ENCODE results near the gene GNRHR.
"Not testable (repeated sequence)": the region's sequence is repeated elsewhere in the genome, so short reads cannot be mapped to it uniquely, and the experiment has no call there.

GNRHR gene

GRCh38 chr4:67754288-67754687 is at the start of gene GNRHR:
GNRHR (minus strand) TSS chr4:67754388; CDS start chr4:67754335, 53 bp downstream.
- Mint-ChIP-seq H3K27me3 (no peaks in the 10 kb centered on the region), H3K9me3 (no peaks in the 10 kb centered on the region), H3K4me1 (no peaks in the 10 kb centered on the region), H3K27ac (no peak within 1 kb of the TSS), H3K4me3 (no peak within 1 kb of the TSS), H3K36me3 (peaks cover 3% of the 10 kb centered on the region)

DNA sequence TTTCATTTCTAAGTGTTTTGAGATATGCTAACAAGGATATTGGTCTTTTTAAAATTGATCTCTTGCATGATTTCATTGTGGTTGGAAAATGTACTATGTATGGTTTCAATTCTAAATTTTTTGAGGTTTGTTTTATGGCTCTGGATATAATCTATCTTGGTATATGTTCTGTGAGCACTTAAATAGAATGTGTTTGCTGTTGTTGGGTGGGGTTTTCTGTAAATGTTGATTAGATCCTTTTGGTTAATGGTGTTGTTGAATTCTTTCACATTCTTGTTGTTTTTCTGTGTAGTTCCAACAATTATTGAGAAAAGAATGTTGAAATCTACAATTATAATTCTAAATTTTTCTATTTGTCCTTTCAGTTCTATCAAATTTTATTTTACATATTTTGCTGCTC is 42.6 kb upstream of the GNRHR start:
- H3K4me3 Mint-ChIP-seq = no peak overlapping the region
- peaks cover under 1% of the 10 kb centered on the region for H3K9me3 Mint-ChIP-seq
- peaks cover under 1% of the 10 kb centered on the region for H3K36me3 Mint-ChIP-seq
- H3K27ac Mint-ChIP-seq = no peak overlapping the region
- H3K4me1 Mint-ChIP-seq = no peaks in the 10 kb centered on the region
- H3K27me3 Mint-ChIP-seq = no peaks in the 10 kb centered on the region

- Mint-ChIP-seq H3K4me3 (no peak overlapping the region), H3K27me3 (no peaks in the 10 kb centered on the region), H3K36me3 (peaks cover 4% of the 10 kb centered on the region), H3K9me3 (peaks cover 4% of the 10 kb centered on the region), H3K27ac (no peak overlapping the region), H3K4me1 (no peaks in the 10 kb centered on the region)
These were observed 36.5 kb upstream of the GNRHR start for GRCh38 chr4:67790721-67791120.

- H3K4me3 Mint-ChIP-seq = no peak overlapping the region
- peaks cover 4% of the 10 kb centered on the region for H3K9me3 Mint-ChIP-seq
- H3K27ac Mint-ChIP-seq = no peak overlapping the region
- H3K4me1 Mint-ChIP-seq = no peaks in the 10 kb centered on the region
- H3K27me3 Mint-ChIP-seq = no peaks in the 10 kb centered on the region
- H3K36me3 Mint-ChIP-seq = peaks cover 4% of the 10 kb centered on the region
These were observed 33.1 kb upstream of the GNRHR start for GRCh38 chr4:67787311-67787710.

DNA sequence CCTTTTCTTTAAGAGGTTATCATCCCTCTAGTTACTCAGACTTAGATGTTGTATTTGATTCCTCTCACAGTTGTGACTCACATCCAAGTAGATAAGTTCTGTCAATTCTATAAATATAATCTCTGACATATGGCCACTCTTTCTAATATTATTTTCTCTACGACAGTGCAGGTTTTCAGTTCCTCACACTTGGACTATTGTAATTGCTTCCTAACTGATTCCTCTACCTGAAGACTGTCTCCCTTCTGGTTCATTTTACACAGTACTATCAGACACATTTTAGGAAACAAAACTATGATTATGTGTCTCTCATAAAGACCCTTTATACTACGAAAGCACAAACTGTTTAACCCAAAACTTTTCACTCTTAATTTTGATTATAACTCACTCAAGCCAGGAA is 31.3 kb upstream of the GNRHR start:
- Mint-ChIP-seq H3K4me1 (no peaks in the 10 kb centered on the region), H3K4me3 (no peak overlapping the region), H3K27me3 (no peaks in the 10 kb centered on the region), H3K9me3 (no peaks in the 10 kb centered on the region), H3K27ac (no peak overlapping the region), H3K36me3 (peaks cover 3% of the 10 kb centered on the region)

- Mint-ChIP-seq H3K4me3 (no peak overlapping the region), H3K36me3 (peaks cover 3% of the 10 kb centered on the region), H3K9me3 (no peaks in the 10 kb centered on the region), H3K27me3 (no peaks in the 10 kb centered on the region), H3K27ac (no peak overlapping the region), H3K4me1 (no peaks in the 10 kb centered on the region)
These were observed 25.4 kb upstream of the GNRHR start for GRCh38 chr4:67779631-67780030.

GRCh38 chr4:67776746-67777145 is 22.6 kb upstream of the GNRHR start:
- H3K9me3 Mint-ChIP-seq = no peaks in the 10 kb centered on the region
- peaks cover 3% of the 10 kb centered on the region for H3K36me3 Mint-ChIP-seq
- H3K4me1 Mint-ChIP-seq = no peaks in the 10 kb centered on the region
- H3K4me3 Mint-ChIP-seq = no peak overlapping the region
- no peak overlapping the region for H3K27ac Mint-ChIP-seq
- no peaks in the 10 kb centered on the region for H3K27me3 Mint-ChIP-seq

DNA sequence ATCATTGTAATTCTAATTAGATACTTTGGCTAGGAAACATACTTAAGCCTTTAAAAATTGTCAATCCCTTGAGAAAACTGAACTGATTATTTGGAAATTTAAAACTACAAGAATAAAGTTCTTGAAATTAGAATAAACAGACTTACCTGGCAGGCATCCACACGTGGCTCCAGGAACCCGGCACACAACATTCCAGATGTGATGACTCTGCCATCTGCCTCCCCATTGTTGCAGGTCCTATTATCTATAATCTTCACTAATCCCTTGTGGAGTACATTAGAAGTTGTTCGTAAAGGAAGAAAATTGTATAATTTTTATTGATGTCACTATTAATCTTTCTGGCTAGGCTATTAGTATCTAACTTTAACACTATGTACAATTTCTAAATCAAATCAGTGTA is 16.2 kb upstream of the GNRHR start:
- H3K9me3 Mint-ChIP-seq = no peaks in the 10 kb centered on the region
- H3K27me3 Mint-ChIP-seq = no peaks in the 10 kb centered on the region
- H3K4me3 Mint-ChIP-seq = no peak overlapping the region
- H3K4me1 Mint-ChIP-seq = no peaks in the 10 kb centered on the region
- no peak overlapping the region for H3K27ac Mint-ChIP-seq
- peaks cover 1% of the 10 kb centered on the region for H3K36me3 Mint-ChIP-seq

GRCh38 chr4:67765928-67766327 is 11.7 kb upstream of the GNRHR start:
- Mint-ChIP-seq H3K27me3 (no peaks in the 10 kb centered on the region), H3K4me3 (no peak overlapping the region), H3K36me3 (peaks cover 4% of the 10 kb centered on the region), H3K9me3 (no peaks in the 10 kb centered on the region), H3K27ac (no peak overlapping the region), H3K4me1 (peaks cover 4% of the 10 kb centered on the region)

DNA sequence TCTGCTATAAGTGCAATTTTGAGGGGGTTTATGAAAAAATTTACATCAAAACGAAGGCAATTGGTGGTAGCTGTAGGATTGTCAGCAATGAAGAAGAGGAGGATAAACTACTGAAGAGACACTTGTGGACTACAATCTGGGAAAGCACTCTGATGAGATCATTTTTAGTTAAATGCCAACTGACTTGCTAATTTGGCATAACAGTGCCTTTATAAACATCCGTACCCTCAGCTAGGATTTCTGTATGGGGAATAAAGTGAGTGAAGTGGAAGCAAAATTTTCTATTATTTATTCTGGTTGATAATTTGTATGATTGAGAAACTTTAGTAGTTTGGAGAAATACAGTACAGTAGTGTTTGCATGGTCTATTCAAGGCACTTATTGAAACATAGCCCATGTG is 11.2 kb upstream of the GNRHR start:
- Mint-ChIP-seq H3K36me3 (peaks cover 4% of the 10 kb centered on the region), H3K9me3 (no peaks in the 10 kb centered on the region), H3K27ac (no peak overlapping the region), H3K27me3 (no peaks in the 10 kb centered on the region), H3K4me1 (peaks cover 4% of the 10 kb centered on the region), H3K4me3 (no peak overlapping the region)

DNA sequence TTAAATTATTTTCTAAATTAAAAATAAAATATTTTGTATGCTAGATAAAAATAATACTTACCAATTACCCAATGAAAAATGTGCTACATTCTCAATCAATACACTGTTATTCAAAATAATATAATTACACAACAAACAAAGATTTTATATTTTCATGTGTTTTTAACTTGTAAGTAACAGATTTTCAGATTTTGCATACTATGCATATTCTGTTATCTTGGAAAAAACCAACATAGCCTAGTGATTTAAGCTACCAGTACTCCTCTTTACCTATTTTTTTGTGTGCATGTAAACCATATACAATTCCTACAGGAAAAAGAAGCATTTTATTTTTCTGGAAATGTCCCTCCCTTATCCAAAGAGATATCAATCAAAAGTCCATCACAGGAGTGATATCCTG is 10.0 kb upstream of the GNRHR start:
- Mint-ChIP-seq H3K27me3 (no peaks in the 10 kb centered on the region), H3K4me1 (peaks cover 4% of the 10 kb centered on the region), H3K36me3 (peaks cover 4% of the 10 kb centered on the region), H3K9me3 (no peaks in the 10 kb centered on the region), H3K4me3 (no peak overlapping the region), H3K27ac (no peak overlapping the region)

DNA sequence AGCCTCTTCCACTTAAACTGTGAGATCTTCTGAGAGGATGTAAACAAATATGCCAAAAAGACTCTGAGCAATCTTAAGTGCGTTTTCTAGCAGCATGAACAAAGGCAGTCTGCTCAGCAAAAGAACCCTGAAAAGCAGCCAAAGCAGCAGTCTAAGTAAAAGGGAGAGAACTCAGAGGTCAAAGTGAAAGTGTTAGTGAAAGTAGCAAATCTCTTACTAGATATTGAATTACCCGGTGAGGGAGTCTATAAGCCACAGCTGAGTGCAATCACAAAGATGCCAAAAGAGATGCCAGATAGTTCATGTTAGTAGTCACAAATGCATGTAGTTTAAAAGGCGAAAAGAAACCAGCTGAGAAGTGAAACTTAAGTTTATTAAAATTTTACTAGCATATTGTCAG is 7.9 kb upstream of the GNRHR start:
- Mint-ChIP-seq H3K4me1 (peaks cover 4% of the 10 kb centered on the region), H3K9me3 (no peaks in the 10 kb centered on the region), H3K36me3 (peaks cover 4% of the 10 kb centered on the region), H3K27ac (peak overlapping the region; percentile 15), H3K4me3 (no peak overlapping the region), H3K27me3 (no peaks in the 10 kb centered on the region)

DNA sequence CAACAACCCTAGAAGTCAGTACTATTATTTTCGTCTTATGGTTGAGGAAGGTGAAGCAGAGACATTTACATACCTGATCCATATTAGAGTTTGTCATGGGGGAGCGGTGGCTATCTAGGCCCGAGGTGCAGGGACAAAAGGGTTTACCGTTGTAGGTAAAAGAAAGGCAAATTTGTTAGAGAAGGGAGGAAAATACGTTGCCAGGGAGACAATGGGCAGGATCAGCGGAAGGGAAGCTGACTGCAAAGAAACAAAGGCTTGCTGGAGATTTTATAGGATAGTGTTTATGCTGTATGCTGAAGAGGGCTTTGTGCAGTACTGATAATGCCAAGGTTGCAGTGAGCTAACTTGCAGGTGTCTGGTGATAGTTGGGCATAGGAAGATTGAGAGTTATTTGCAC is 2.8 kb upstream of the GNRHR start:
- H3K4me1 Mint-ChIP-seq, H3K9me3 Mint-ChIP-seq, H3K36me3 Mint-ChIP-seq, H3K27me3 Mint-ChIP-seq, H3K4me3 Mint-ChIP-seq, H3K27ac Mint-ChIP-seq: not testable (repeated sequence)

DNA sequence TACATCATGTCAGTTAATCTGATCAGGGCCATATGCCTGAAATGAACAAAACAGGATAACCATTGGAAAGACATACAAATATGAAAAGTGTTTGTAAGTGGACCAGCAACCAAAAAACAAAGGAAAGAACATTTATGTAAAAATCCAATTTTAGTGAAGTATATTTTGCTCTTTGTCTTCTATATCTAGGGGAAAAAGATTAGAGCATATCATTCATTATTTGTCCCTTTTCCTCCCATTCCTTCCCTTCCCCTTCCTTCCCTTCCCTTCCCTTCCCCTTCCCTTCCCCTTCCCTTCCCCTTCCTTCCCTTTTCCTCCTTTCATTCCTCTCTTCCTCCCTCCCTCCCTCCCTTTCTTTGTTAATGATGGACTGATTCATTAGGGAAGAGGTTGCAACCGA is 1.8 kb upstream of the GNRHR start:
- Mint-ChIP-seq H3K4me1 (no peaks in the 10 kb centered on the region), H3K4me3 (no peak overlapping the region), H3K27ac (no peak overlapping the region), H3K36me3 (peaks cover 3% of the 10 kb centered on the region), H3K27me3 (no peaks in the 10 kb centered on the region), H3K9me3 (no peaks in the 10 kb centered on the region)

GRCh38 chr4:67751260-67751659 is 2.9 kb downstream of the GNRHR start:
- H3K9me3 Mint-ChIP-seq = no peaks in the 10 kb centered on the region
- no peak overlapping the region for H3K4me3 Mint-ChIP-seq
- no peaks in the 10 kb centered on the region for H3K27me3 Mint-ChIP-seq
- H3K4me1 Mint-ChIP-seq = peaks cover 14% of the 10 kb centered on the region
- no peak overlapping the region for H3K27ac Mint-ChIP-seq
- no peaks in the 10 kb centered on the region for H3K36me3 Mint-ChIP-seq

DNA sequence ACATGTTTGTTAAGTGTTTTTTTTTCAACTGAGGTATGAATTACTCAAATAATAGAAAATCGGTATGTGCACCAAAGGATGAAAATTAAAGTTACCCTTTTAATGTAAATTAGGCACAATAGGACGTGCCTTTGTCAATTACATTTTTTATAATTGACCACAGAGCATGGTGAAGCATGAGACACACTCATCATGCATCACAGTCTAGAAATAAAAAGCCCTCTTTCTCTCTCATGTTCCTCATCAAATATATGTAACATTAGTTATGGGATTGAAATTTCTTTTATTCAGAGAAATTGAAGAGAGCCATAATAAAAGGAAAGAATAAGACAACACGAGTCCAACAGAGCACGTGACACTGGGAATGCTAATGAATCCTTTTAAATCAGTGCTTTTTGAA is 3.5 kb downstream of the GNRHR start:
- no peak overlapping the region for H3K4me3 Mint-ChIP-seq
- no peak overlapping the region for H3K27ac Mint-ChIP-seq
- H3K4me1 Mint-ChIP-seq = peaks cover 17% of the 10 kb centered on the region
- H3K36me3 Mint-ChIP-seq = no peaks in the 10 kb centered on the region
- H3K27me3 Mint-ChIP-seq = no peaks in the 10 kb centered on the region
- no peaks in the 10 kb centered on the region for H3K9me3 Mint-ChIP-seq

GRCh38 chr4:67749286-67749685 is 4.9 kb downstream of the GNRHR start:
- H3K9me3 Mint-ChIP-seq = no peaks in the 10 kb centered on the region

More at GRCh38 chr4:67749286-67749685, 4.9 kb downstream of the GNRHR start:
- no peak overlapping the region for H3K27ac Mint-ChIP-seq
- peaks cover 18% of the 10 kb centered on the region for H3K4me1 Mint-ChIP-seq
- no peaks in the 10 kb centered on the region for H3K27me3 Mint-ChIP-seq
- no peaks in the 10 kb centered on the region for H3K36me3 Mint-ChIP-seq
- H3K4me3 Mint-ChIP-seq = no peak overlapping the region
